Uterus (tissue), 4 donors: ENCODE measurements around the gene HEG1. TPM values are rescaled to one million over a fixed set of nuclear protein-coding genes. Genes with fewer than 3 reads are reported as not detected.
A peak's percentile ranks its signal among the peaks of the same experiment; 100 is the strongest.

Experiments used
- DNase-seq, 2 donors: peaks; one replicate each; pipeline ENCODE4 v3.0.0-alpha.2; 2019 to 2020
- H3K27ac ChIP-seq, 2 donors: fragments of 200-600 bp; sonication (generic); 1 replicate in 1 of 2; 2 replicates in 1 of 2; pipeline ENCODE4 v1.5.1; 2016 to 2018
- H3K27me3 ChIP-seq, 2 donors: fragments of 200-600 bp; sonication (generic); one replicate each; pipeline ENCODE4 v1.5.1; 2018 to 2019; ENCODE audit warnings: control low read depth in 1 of 2
- H3K36me3 ChIP-seq, 2 donors: fragments of 200-600 bp; sonication (generic); one replicate each; pipeline ENCODE4 v1.5.1; 2019; ENCODE audit warnings: control low read depth in 1 of 2
- H3K4me1 ChIP-seq, 2 donors: fragments of 200-600 bp; sonication (generic); one replicate each; pipeline ENCODE4 v1.5.1; 2018 to 2019; ENCODE audit warnings: control low read depth in 1 of 2
- H3K4me3 ChIP-seq, 2 donors: fragments of 200-600 bp; sonication (generic); 1 replicate in 1 of 2; 2 replicates in 1 of 2; pipeline ENCODE4 v1.5.1; 2018 to 2019; ENCODE audit warnings: mild to moderate bottlenecking in 1 of 2
- H3K9me3 ChIP-seq, 2 donors: fragments of 200-600 bp; sonication (generic); one replicate each; pipeline ENCODE4 v1.5.1; 2019; ENCODE audit warnings: control low read depth in 1 of 2
- CTCF ChIP-seq, 4 experiments: fragments of 200-600 bp in 2 of 4; fragments of 450-650 bp in 2 of 4; sonication (generic) in 2 of 4; IDR thresholded peaks; one replicate each; pipeline ENCODE4 v1.5.1; 2016 to 2019; ENCODE audit warnings: antibody characterized with exemption in 4 of 4, mild to moderate bottlenecking in 2 of 4, moderate library complexity in 1 of 4
- POLR2A ChIP-seq, 2 donors: fragments of 450-650 bp; IDR thresholded peaks; one replicate each; pipeline ENCODE4 v1.6.1; 2016; ENCODE audit warnings: antibody characterized with exemption in 2 of 2, mild to moderate bottlenecking in 1 of 2, moderate library complexity in 1 of 2
- intact Hi-C: fragments of 100-400 bp; cut with DNase I; formaldehyde crosslinking; loops from one replicate; pipeline ENCODE4 v1.15.1; 2023; ENCODE audit warnings: low total_unique reads
- total RNA-seq, 4 donors: library from RNA; depleted of rRNA in 3 of 4; stranded (reverse); fragments of >200 nt in 3 of 4; gene quantifications; one replicate each; pipeline versions ENCODE4 v1.1.0 to v1.2.4, GENCODE V29; 2014 to 2023
- donor health status: DM: yes; HTN: yes; CAD: no.

HEG1 gene
- 10 to 100 TPM; 64.8 to 97.0 (median 71.7) TPM for total RNA-seq

- H3K4me1 ChIP-seq = peaks cover 4 to 17% of the 10 kb centered on the region in 2 donors
- intact Hi-C loops = no loop called here
Measured at GRCh38 chr3:125055913-125056745, at the start of gene HEG1. HEG1 (minus strand) TSS chr3:125055997; CDS start chr3:125055890, 107 bp downstream.

GRCh38 chr3:125105116-125105515 is 49.3 kb upstream of the HEG1 start:
- no peak for TF ChIP-seq POLR2A (IDR thresholded peaks at IDR 0.05)
- H3K9me3 ChIP-seq = no peaks in the 10 kb centered on the region
- intact Hi-C loops = no loop called here

More at GRCh38 chr3:125055913-125056745, at the start of gene HEG1:
- Histone ChIP-seq H3K36me3 (no peaks in the 10 kb centered on the region), H3K27ac (peak within 1 kb of the TSS; percentile 96 to 99), H3K4me3 (peak within 1 kb of the TSS; percentile 70 to 84), H3K9me3 (no peaks in the 10 kb centered on the region), H3K27me3 (no peaks in the 10 kb centered on the region)
- peak; percentile 90 to 91 for DNase-seq
- TF ChIP-seq POLR2A (IDR thresholded peaks at IDR 0.05) (peak; percentile 77 to 82), CTCF (IDR thresholded peaks at IDR 0.05) (peak in 1 of 4 experiments; percentile 2)

GRCh38 chr3:125104639-125105038 is 48.8 kb upstream of the HEG1 start:
- DNase-seq = no peak
- TF ChIP-seq POLR2A (IDR thresholded peaks at IDR 0.05) (no peak), CTCF (IDR thresholded peaks at IDR 0.05) (no peak)
- intact Hi-C loops = no loop called here
- Histone ChIP-seq H3K36me3 (no peaks in the 10 kb centered on the region), H3K9me3 (no peaks in the 10 kb centered on the region), H3K4me1 (no peaks in the 10 kb centered on the region), H3K27me3 (no peaks in the 10 kb centered on the region), H3K4me3 (no peak overlapping the region), H3K27ac (no peak overlapping the region)

More at GRCh38 chr3:125105116-125105515, 49.3 kb upstream of the HEG1 start:
- no peak overlapping the region for H3K4me3 ChIP-seq
- H3K27ac ChIP-seq = no peak overlapping the region
- no peaks in the 10 kb centered on the region for H3K4me1 ChIP-seq
- no peaks in the 10 kb centered on the region for H3K36me3 ChIP-seq
- DNase-seq = no peak
- no peaks in the 10 kb centered on the region for H3K27me3 ChIP-seq

GRCh38 chr3:125103406-125103805 is 47.6 kb upstream of the HEG1 start:
- intact Hi-C loops = no loop called here
- TF ChIP-seq CTCF (IDR thresholded peaks at IDR 0.05) = no peak
- no peak for TF ChIP-seq POLR2A (IDR thresholded peaks at IDR 0.05)
- H3K27ac ChIP-seq = no peak overlapping the region
- H3K27me3 ChIP-seq = no peaks in the 10 kb centered on the region
- H3K9me3 ChIP-seq = peaks cover 0 to 7% of the 10 kb centered on the region in 2 donors
- no peaks in the 10 kb centered on the region for H3K4me1 ChIP-seq
- H3K4me3 ChIP-seq = no peak overlapping the region
- no peaks in the 10 kb centered on the region for H3K36me3 ChIP-seq
- no peak for DNase-seq

- no peak for DNase-seq
- TF ChIP-seq CTCF (IDR thresholded peaks at IDR 0.05) = no peak
- H3K9me3 ChIP-seq = peaks cover 0 to 7% of the 10 kb centered on the region in 2 donors
- H3K4me1 ChIP-seq = no peaks in the 10 kb centered on the region
- no peaks in the 10 kb centered on the region for H3K27me3 ChIP-seq
- intact Hi-C loops = no loop called here
- H3K27ac ChIP-seq = no peak overlapping the region
- H3K4me3 ChIP-seq = no peak overlapping the region
- no peaks in the 10 kb centered on the region for H3K36me3 ChIP-seq
Measured at GRCh38 chr3:125102470-125102869, 46.7 kb upstream of the HEG1 start.
